ENCODE results near the gene TMSB4X.

Gene TMSB4X

GRCh38 chrX:12997906-12998687 lies 23.2 kb downstream of the TMSB4X start:
- H2AFZ ChIP-seq (ENCODE audit: low read depth) = peak overlapping the region; percentile 58
- H3K4me2 ChIP-seq = peak overlapping the region; percentile 57; the same call in 1 of the 2 replicates
- TF ChIP-seq CTCF (conservative IDR thresholded peaks at IDR 0.05; ENCODE audit: low read depth, low read length) = no peak

GRCh38 chrX:12999422-12999821 lies 24.5 kb downstream of the TMSB4X start:
- 0 out of 2 replicates have a peak overlapping the region, but pooled peaks have one; percentile 59 for H2AFZ ChIP-seq (ENCODE audit: low read depth)
- H3K27me3 ChIP-seq (ENCODE audit: insufficient read depth, low read depth) = no peaks in the 10 kb centered on the region
- no peaks in the 10 kb centered on the region for H4K20me1 ChIP-seq (ENCODE audit: insufficient read depth)
- no peak for TF ChIP-seq CTCF (conservative IDR thresholded peaks at IDR 0.05; ENCODE audit: low read depth, low read length)
- peaks cover 61% of the 10 kb centered on the region for H3K4me1 ChIP-seq (ENCODE audit: low read depth, poor library complexity, severe bottlenecking)
- H3K9ac ChIP-seq = peak overlapping the region; percentile 49; the same call in 1 of the 2 replicates
- peak overlapping the region; percentile 79 for H3K27ac ChIP-seq
- H3K4me2 ChIP-seq = peak overlapping the region; percentile 60
- H3K79me2 ChIP-seq (ENCODE audit: insufficient read depth, low read depth) = no peaks in the 10 kb centered on the region
- H3K4me3 ChIP-seq (IDR thresholded peaks at IDR 0.05; ENCODE audit: insufficient read depth, low read depth, low read length) = no peak overlapping the region
- H3K36me3 ChIP-seq (ENCODE audit: insufficient read depth) = no peaks in the 10 kb centered on the region

More at GRCh38 chrX:12997906-12998687, 23.2 kb downstream of the TMSB4X start:
- H4K20me1 ChIP-seq (ENCODE audit: insufficient read depth) = no peaks in the 10 kb centered on the region
- H3K4me1 ChIP-seq (ENCODE audit: low read depth, poor library complexity, severe bottlenecking) = peaks cover 61% of the 10 kb centered on the region
- H3K4me3 ChIP-seq (IDR thresholded peaks at IDR 0.05; ENCODE audit: insufficient read depth, low read depth, low read length) = no peak overlapping the region
- no peaks in the 10 kb centered on the region for H3K36me3 ChIP-seq (ENCODE audit: insufficient read depth)
- H3K79me2 ChIP-seq (ENCODE audit: insufficient read depth, low read depth) = no peaks in the 10 kb centered on the region
- peak overlapping the region; percentile 79 for H3K27ac ChIP-seq
- peak overlapping the region; percentile 51; the same call in 1 of the 2 replicates for H3K9ac ChIP-seq
- no peaks in the 10 kb centered on the region for H3K27me3 ChIP-seq (ENCODE audit: insufficient read depth, low read depth)

DNA sequence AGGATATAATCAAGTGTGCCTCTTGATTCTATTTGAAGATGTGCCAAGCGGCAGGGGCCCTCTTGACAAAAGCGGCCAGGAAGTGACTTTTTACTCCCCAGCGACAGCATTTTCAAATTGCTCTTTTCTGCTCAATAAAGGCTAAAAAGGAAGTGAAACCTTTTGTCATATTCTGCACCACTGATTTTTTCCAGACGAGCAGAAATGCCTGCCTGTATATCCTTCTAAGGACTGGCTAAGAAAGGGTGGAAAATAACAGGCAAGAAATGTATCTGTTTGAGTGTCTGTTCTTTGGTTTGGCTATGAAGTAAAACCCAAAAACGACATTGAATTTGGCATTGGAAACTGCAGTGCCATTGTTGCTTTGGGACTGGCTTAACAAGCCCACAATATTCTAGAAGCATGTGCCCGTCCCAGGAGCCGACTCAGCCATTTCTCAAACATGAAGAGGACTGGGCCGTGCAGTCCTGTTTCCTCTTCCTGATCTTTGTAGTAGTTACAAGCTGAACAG lies 25.4 kb downstream of the TMSB4X start:
- peak overlapping the region; percentile 59 for H2AFZ ChIP-seq (ENCODE audit: low read depth)
- H3K4me2 ChIP-seq = peak overlapping the region; percentile 60
- peak overlapping the region; percentile 49; the same call in 1 of the 2 replicates for H3K9ac ChIP-seq
- H3K79me2 ChIP-seq (ENCODE audit: insufficient read depth, low read depth) = no peaks in the 10 kb centered on the region
- no peaks in the 10 kb centered on the region for H3K27me3 ChIP-seq (ENCODE audit: insufficient read depth, low read depth)
- H3K36me3 ChIP-seq (ENCODE audit: insufficient read depth) = no peaks in the 10 kb centered on the region
- H3K27ac ChIP-seq = peak overlapping the region; percentile 79
- TF ChIP-seq CTCF (conservative IDR thresholded peaks at IDR 0.05; ENCODE audit: low read depth, low read length) = no peak
- peaks cover 71% of the 10 kb centered on the region for H3K4me1 ChIP-seq (ENCODE audit: low read depth, poor library complexity, severe bottlenecking)
- no peaks in the 10 kb centered on the region for H4K20me1 ChIP-seq (ENCODE audit: insufficient read depth)
- H3K4me3 ChIP-seq (IDR thresholded peaks at IDR 0.05; ENCODE audit: insufficient read depth, low read depth, low read length) = no peak overlapping the region

- no peaks in the 10 kb centered on the region for H3K27me3 ChIP-seq (ENCODE audit: insufficient read depth, low read depth)
- H3K4me3 ChIP-seq (IDR thresholded peaks at IDR 0.05; ENCODE audit: insufficient read depth, low read depth, low read length) = no peak overlapping the region
- TF ChIP-seq CTCF (conservative IDR thresholded peaks at IDR 0.05; ENCODE audit: low read depth, low read length) = no peak
- peaks cover 78% of the 10 kb centered on the region for H3K4me1 ChIP-seq (ENCODE audit: low read depth, poor library complexity, severe bottlenecking)
- no peaks in the 10 kb centered on the region for H4K20me1 ChIP-seq (ENCODE audit: insufficient read depth)
- H3K79me2 ChIP-seq (ENCODE audit: insufficient read depth, low read depth) = no peaks in the 10 kb centered on the region
- peak overlapping the region; percentile 79 for H3K27ac ChIP-seq
- peak overlapping the region; percentile 60 for H3K4me2 ChIP-seq
- peak overlapping the region; percentile 49; the same call in 1 of the 2 replicates for H3K9ac ChIP-seq
- peak overlapping the region; percentile 59; the same call in 1 of the 2 replicates for H2AFZ ChIP-seq (ENCODE audit: low read depth)
- no peaks in the 10 kb centered on the region for H3K36me3 ChIP-seq (ENCODE audit: insufficient read depth)
Measured at GRCh38 chrX:13001097-13001496, 26.2 kb downstream of the TMSB4X start.
